Subcutaneous abdominal adipose tissue (tissue), 5 donors: ENCODE data around the gene MACO1.
A peak's percentile ranks its signal among the peaks of the same experiment; 100 is the strongest.

Source experiments
- H3K27ac ChIP-seq: one replicate; pipeline ENCODE4 v1.7.0; 2013; ENCODE audit warnings: low read depth, mild to moderate bottlenecking, inconsistent platforms, low read length, moderate library complexity
- H3K27me3 ChIP-seq, 5 donors: one replicate each; pipeline ENCODE4 v1.7.0; 2013; ENCODE audit warnings: low read length in 5 of 5, inconsistent platforms in 1 of 5; ENCODE audit not compliant: control insufficient read depth in 5 of 5, insufficient read depth in 4 of 5
- H3K36me3 ChIP-seq, 5 donors: one replicate each; pipeline ENCODE4 v1.7.0; 2013; ENCODE audit warnings: low read length in 5 of 5; ENCODE audit not compliant: control insufficient read depth in 5 of 5, insufficient read depth in 5 of 5
- H3K4me1 ChIP-seq, 5 donors: one replicate each; pipeline ENCODE4 v1.7.0; 2013; ENCODE audit warnings: low read length in 5 of 5, mild to moderate bottlenecking in 3 of 5, moderate library complexity in 1 of 5; ENCODE audit not compliant: control insufficient read depth in 5 of 5, insufficient read depth in 5 of 5
- H3K4me3 ChIP-seq, 5 donors: one replicate each; pipeline ENCODE4 v1.7.0; 2013; ENCODE audit warnings: low read length in 5 of 5, low read depth in 1 of 5
- H3K9ac ChIP-seq, 5 donors: one replicate each; pipeline ENCODE4 v1.7.0; 2013; ENCODE audit warnings: low read length in 5 of 5, mild to moderate bottlenecking in 4 of 5, moderate library complexity in 3 of 5
- H3K9me3 ChIP-seq, 5 donors: one replicate each; pipeline ENCODE4 v1.7.0; 2013; ENCODE audit warnings: low read length in 5 of 5; ENCODE audit not compliant: control insufficient read depth in 5 of 5
- donor health status: healthy.
- donor health status: healthy.
- donor health status: healthy.
- donor health status: healthy.
- donor health status: healthy.

The MACO1 gene

DNA sequence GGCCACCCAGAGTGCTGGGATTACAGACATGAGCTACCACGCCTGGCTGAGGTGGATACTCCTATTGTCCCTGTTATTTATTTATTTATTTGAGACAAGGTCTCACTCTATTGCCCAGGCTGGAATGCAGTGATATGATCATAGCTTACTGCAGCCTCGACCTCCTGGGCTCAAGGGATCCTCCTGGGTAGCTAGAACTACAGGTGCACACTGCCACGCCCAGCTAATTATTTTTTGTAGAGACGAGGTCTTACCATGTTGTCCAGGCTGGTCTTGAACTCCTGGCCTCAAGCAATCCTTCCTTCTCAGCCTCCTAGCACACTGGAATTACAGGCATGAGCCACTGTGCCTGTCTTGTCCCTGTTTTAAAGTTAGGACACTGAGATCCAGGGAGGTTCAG, 117.9 kb downstream of the MACO1 start:
- no peak overlapping the region for H3K4me3 ChIP-seq
- no peak overlapping the region for H3K9ac ChIP-seq
- H3K4me1 ChIP-seq = peaks cover 10 to 62% (median 51%) of the 10 kb centered on the region in 5 donors
- no peaks in the 10 kb centered on the region for H3K27me3 ChIP-seq
- no peak overlapping the region for H3K27ac ChIP-seq
- H3K9me3 ChIP-seq = no peaks in the 10 kb centered on the region
- no peaks in the 10 kb centered on the region for H3K36me3 ChIP-seq

DNA sequence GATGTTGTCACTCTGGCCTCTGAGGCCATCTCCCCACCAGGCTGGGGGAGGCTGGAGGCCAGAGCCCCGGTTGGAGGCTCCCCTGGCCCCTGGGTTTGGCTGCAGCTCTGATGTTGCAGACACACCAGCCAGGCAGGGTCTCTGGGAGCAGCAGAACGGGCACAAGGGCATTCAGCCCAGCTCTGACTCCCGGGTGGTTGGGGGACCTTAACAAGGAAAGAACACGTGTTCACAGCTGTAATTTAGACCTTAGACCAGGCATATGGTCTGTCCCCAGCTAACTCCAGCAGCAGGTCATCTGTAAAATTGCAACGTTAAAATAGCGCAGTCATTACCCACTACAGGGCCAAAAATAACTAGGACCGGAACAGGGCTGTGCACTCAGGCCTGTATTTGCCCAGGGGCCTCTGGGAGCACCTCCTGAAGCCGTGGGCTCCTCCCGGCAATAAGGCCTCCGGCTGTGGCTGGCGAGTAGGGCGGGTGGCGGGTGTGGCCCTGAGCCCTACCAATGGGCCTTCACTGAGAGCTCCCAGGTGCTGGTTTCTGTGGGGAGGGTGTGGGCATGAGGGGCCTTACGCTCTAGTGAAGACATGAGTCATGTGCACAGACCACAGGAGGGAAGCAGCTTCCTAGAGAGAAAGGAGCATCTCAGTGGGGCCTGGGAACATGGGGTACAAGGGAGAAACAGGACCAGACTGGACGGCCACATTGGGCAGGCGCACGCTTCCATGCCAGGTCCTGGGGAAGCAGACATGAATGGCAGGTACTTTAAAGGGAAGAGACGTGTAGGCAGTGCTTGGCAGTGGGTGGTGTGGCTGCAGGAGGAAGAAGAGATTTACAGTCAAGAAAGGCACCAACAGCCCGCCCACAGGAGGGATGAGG, 118.8 kb downstream of the MACO1 start:
- H3K27me3 ChIP-seq = no peaks in the 10 kb centered on the region
- H3K27ac ChIP-seq = no peak overlapping the region
- H3K36me3 ChIP-seq = peaks cover 0 to 3% (median 1%) of the 10 kb centered on the region in 5 donors
- peak overlapping the region in 1 of 5 donors; percentile 51 for H3K9ac ChIP-seq
- peaks cover 10 to 59% (median 47%) of the 10 kb centered on the region in 5 donors for H3K4me1 ChIP-seq
- H3K9me3 ChIP-seq = no peaks in the 10 kb centered on the region
- H3K4me3 ChIP-seq = peak overlapping the region in 1 of 5 donors; percentile 28
